Activated naive CD4-positive, alpha-beta T cell treated with anti-CD3 and anti-CD28 coated beads, Interleukin-2, amount 10 ng/mL, durations not matched to agents 7 days and 5 days (primary cell): ENCODE results near the gene CDSN.
A peak's percentile ranks its signal among the peaks of the same experiment; 100 is the strongest.
"Not testable (repeated sequence)": the region's sequence is repeated elsewhere in the genome, so short reads cannot be mapped to it uniquely, and the experiment has no call there.

Experiments used
- CTCF ChIA-PET: fragments of 350-600 bp; sonication (Branson Sonifier 250); formaldehyde crosslinking; loops from one replicate; lab custom pipeline; 2021; ENCODE audit warnings: antibody characterized with exemption; lab: Charles Lee
- DNase-seq: peaks from one replicate; pipeline ENCODE4 v3.0.0-alpha.2; 2020
- H3K27ac Mint-ChIP-seq: one replicate; pipeline ENCODE4 v1.8.0; 2021; ENCODE audit warnings: mild to moderate bottlenecking, moderate library complexity, mixed read lengths
- H3K27me3 Mint-ChIP-seq: one replicate; pipeline ENCODE4 v1.8.0; 2021; ENCODE audit warnings: mild to moderate bottlenecking, mixed read lengths
- H3K36me3 Mint-ChIP-seq: one replicate; pipeline ENCODE4 v1.8.0; 2021; ENCODE audit warnings: mixed read lengths
- H3K4me1 Mint-ChIP-seq: one replicate; pipeline ENCODE4 v1.8.0; 2021; ENCODE audit warnings: mixed read lengths
- H3K4me3 Mint-ChIP-seq: one replicate; pipeline ENCODE4 v1.8.0; 2021; ENCODE audit warnings: mild to moderate bottlenecking, moderate library complexity, mixed read lengths
- H3K9me3 Mint-ChIP-seq: one replicate; pipeline ENCODE4 v1.8.0; 2021; ENCODE audit warnings: mixed read lengths

Gene CDSN, protein sequence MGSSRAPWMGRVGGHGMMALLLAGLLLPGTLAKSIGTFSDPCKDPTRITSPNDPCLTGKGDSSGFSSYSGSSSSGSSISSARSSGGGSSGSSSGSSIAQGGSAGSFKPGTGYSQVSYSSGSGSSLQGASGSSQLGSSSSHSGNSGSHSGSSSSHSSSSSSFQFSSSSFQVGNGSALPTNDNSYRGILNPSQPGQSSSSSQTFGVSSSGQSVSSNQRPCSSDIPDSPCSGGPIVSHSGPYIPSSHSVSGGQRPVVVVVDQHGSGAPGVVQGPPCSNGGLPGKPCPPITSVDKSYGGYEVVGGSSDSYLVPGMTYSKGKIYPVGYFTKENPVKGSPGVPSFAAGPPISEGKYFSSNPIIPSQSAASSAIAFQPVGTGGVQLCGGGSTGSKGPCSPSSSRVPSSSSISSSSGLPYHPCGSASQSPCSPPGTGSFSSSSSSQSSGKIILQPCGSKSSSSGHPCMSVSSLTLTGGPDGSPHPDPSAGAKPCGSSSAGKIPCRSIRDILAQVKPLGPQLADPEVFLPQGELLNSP

DNA sequence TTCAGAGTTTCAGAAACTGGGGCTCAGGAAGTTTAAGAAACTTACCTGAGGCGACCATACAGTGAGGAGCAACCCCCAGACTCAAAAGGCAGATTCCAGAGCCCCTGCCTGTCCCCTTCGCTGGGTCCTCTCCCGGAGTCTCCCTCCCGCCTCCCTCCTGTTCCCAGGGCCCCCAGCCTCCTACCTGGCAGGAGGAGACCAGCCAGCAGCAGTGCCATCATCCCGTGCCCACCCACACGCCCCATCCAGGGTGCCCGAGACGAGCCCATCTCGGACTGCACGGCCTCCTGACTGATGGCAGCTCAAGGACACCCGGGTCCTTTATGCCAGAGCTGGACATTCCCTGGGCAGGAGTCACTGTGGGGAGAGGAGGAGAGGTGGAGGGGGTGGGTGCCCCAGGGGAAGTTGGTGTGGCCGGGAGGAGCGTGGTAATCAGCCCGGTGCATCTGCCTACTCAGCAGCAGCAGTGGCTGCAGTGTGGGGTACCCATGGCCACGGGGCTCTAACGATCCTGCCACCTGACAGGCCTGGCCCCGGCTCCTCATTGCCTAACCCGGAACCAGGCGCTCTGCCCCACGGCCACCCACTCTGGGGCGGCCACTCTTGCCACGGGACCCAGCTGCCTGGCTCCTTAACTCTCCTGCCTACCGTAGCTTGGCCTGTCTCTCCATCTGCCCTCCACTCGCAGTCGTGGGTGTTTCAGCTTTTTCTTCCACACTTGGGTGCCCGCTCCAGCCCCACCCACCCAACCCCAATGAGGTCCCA is at the start of gene CDSN:
CDSN (minus strand) TSS at position 296 of the 765 bp plus-strand sequence; CDS start at position 269, 27 bp downstream.
- CTCF ChIA-PET: no interaction called here
- Mint-ChIP-seq H3K36me3 (no peaks in the 10 kb centered on the region), H3K4me1 (no peaks in the 10 kb centered on the region), H3K27me3 (peaks cover 60% of the 10 kb centered on the region), H3K27ac (no peak within 1 kb of the TSS), H3K4me3 (no peak within 1 kb of the TSS), H3K9me3 (no peaks in the 10 kb centered on the region)
- DNase-seq: no peak

DNA sequence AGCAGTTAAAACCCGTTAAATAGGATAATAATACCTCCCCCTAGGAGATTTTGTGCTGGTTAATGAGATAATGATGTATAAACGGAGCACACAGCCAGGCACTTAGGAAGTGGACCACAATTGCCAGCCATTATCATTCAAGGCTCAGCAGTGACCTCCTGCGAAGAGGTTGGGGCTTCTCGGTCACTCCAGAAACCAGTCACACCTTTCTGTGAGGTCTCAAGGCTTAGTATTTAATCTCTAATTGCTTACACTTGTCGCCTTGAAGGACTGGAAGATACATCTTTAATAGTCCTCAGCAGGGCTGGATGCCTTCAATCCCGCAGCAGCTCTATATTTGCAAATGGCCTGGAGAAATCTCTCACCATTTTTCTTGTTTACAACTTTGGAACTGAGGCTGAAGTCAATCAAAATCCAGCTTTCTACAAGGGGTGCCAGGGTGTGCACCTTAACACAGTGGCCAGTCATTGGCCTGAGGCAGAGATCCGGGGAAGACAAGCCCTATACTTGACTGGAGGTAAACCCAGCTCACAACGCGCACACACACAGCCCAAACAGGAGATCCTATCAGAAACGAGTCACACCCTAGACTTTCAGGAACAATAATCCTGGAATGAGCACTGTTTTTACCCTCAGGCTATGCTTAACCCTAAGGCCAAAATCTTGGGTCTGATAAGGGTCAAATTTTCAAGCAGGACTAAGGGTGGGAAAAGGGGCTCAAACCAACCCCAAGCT is 49.0 kb upstream of the CDSN start:
- H3K36me3 Mint-ChIP-seq: peaks cover 5% of the 10 kb centered on the region
- no peak for DNase-seq
- no peak overlapping the region for H3K4me3 Mint-ChIP-seq
- no peaks in the 10 kb centered on the region for H3K4me1 Mint-ChIP-seq
- CTCF ChIA-PET: no interaction called here
- no peaks in the 10 kb centered on the region for H3K27me3 Mint-ChIP-seq
- no peaks in the 10 kb centered on the region for H3K9me3 Mint-ChIP-seq
- H3K27ac Mint-ChIP-seq: peak overlapping the region; percentile 56

DNA sequence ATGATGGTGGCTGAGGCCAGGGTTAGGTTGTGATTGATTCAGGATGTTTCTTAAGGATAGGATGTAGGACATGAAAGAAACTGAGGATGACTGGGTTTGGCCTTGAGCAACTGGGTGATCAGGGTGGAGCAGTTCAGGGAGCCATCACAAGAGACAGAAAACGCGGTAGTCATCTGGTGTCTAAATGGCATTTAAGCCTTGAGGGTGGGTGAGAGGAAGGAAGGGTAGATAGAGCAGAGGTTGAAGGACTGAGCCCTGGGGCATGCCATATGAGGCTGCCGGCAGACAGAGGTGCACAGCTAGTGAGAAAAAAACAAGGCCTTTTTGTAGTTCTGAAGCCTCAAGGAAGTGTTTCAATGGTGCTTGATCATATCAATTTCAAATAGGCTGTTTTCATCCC is 48.4 kb upstream of the CDSN start:
- Mint-ChIP-seq H3K4me1 (peaks cover 3% of the 10 kb centered on the region), H3K27me3 (no peaks in the 10 kb centered on the region), H3K4me3 (no peak overlapping the region), H3K36me3 (peaks cover 8% of the 10 kb centered on the region), H3K27ac (no peak overlapping the region), H3K9me3 (no peaks in the 10 kb centered on the region)
- CTCF ChIA-PET: no interaction called here
- DNase-seq: no peak

DNA sequence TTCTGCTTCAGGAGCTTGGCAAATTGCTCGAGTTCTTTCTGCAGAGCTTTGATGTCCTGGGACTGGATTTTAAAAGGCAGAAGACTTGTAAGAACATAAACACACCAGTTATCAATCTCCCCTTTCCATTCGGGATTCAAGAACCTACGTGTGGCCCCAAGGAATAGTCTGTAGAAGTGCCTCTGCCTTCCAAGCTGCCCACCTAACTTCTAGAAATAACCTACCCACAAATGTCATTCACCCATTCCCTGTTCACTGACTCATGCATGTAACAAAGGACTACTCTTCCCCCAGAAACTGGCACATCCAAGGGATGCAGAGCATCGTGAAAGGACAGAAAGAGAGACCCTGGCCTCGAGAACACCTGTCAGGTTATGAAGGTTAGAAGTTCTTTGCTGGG is 45.7 kb upstream of the CDSN start:
- no peaks in the 10 kb centered on the region for H3K27me3 Mint-ChIP-seq
- H3K36me3 Mint-ChIP-seq: peaks cover 30% of the 10 kb centered on the region
- peaks cover 23% of the 10 kb centered on the region for H3K4me1 Mint-ChIP-seq
- H3K27ac Mint-ChIP-seq: no peak overlapping the region
- CTCF ChIA-PET: no interaction called here
- DNase-seq: no peak
- H3K9me3 Mint-ChIP-seq: no peaks in the 10 kb centered on the region
- H3K4me3 Mint-ChIP-seq: no peak overlapping the region

DNA sequence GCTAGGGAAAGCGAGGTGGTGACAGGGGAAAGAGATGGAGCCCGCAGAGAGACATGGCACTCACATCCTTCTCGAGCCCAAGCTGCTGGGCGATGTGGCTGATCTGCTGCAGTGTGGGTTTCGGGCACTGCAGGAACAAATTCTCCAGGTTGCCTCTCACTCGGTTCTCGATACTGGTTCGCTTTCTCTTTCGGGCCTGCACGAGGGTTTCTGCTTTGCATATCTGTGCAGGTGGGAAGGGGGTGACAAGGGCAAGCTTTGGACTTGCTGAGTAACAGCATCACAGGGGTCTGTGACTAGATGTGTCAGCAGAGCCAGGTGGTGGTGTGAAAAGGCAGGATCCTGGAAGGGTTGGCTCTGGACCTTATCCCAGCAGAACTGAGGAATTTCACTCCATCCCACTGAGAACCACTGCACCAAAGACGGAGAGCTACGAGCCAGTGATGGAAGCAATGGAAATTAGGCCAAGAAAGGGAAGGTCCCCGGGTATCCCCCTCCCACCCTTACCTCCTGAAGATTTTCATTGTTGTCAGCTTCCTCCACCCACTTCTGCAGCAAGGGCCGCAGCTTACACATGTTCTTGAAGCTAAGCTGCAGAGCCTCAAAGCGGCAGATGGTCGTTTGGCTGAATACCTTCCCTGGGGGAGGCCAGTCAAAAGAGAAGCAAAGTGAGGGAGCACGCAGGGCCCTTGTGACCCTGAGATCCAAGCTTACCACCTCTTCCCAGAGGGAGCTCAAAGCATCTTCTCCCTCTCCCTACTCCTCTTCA is 45.0 kb upstream of the CDSN start:
- H3K4me3 Mint-ChIP-seq, DNase-seq, H3K27ac Mint-ChIP-seq, H3K9me3 Mint-ChIP-seq, H3K27me3 Mint-ChIP-seq: not testable (repeated sequence)
- H3K4me1 Mint-ChIP-seq: peaks cover 28% of the 10 kb centered on the region
- H3K36me3 Mint-ChIP-seq: peaks cover 31% of the 10 kb centered on the region
- CTCF ChIA-PET: interaction anchor here (0.7 kb wide), 2 partner anchors 27 to 31 kb away, joined by 3 read pairs; no protein-coding TSS in a partner anchor

DNA sequence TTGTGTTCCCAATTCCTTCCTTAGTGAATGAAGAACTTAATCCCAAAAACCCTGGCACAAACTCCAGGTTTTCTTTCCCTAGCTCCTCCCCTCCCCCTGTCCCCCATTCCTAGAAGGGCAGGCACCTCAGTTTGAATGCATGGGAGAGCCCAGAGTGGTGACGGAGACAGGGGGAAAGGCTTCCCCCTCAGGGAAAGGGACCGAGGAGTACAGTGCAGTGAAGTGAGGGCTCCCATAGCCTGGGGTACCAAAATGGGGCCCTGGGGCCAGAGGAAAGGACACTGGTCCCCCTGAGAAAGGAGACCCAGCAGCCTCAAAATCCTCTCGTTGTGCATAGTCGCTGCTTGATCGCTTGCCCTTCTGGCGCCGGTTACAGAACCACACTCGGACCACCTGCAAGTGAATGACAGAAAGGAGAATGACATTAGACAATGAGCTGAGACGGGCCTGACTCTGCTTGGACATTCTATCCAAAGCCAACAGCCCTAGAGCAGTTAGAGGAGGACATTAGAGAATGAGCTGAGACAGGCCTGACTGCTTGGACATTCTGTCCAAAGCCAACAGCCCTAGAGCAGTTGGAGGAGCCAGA is 44.3 kb upstream of the CDSN start:
- H3K27ac Mint-ChIP-seq, H3K27me3 Mint-ChIP-seq, H3K4me3 Mint-ChIP-seq, H3K9me3 Mint-ChIP-seq, DNase-seq: not testable (repeated sequence)
- peaks cover 37% of the 10 kb centered on the region for H3K36me3 Mint-ChIP-seq
- CTCF ChIA-PET: interaction anchor here (0.7 kb wide), 2 partner anchors 28 to 32 kb away, joined by 3 read pairs; no protein-coding TSS in a partner anchor
- peaks cover 35% of the 10 kb centered on the region for H3K4me1 Mint-ChIP-seq

DNA sequence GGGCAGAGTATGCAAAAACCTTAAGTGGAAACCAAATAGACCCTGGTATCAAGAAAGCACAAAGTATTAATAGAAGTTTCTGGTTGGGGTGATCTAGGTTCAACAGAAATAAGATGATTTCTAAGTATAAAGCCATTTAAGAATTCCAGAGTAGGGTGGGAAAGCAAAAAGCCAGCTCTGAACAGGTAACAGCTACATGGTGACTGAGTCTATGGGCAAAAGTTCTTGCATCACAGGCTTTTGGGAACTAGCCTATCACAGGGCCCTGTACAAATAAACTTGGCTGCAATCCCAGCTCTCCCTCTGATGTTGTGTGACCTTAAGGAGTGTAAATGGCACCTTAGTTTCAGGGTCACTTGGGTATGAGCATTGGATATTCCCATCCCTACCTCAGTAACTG is 43.7 kb upstream of the CDSN start:
- Mint-ChIP-seq H3K4me3 (no peak overlapping the region), H3K9me3 (no peaks in the 10 kb centered on the region), H3K36me3 (peaks cover 43% of the 10 kb centered on the region), H3K4me1 (peaks cover 41% of the 10 kb centered on the region), H3K27ac (no peak overlapping the region), H3K27me3 (no peaks in the 10 kb centered on the region)
- no peak for DNase-seq
- CTCF ChIA-PET: no interaction called here

DNA sequence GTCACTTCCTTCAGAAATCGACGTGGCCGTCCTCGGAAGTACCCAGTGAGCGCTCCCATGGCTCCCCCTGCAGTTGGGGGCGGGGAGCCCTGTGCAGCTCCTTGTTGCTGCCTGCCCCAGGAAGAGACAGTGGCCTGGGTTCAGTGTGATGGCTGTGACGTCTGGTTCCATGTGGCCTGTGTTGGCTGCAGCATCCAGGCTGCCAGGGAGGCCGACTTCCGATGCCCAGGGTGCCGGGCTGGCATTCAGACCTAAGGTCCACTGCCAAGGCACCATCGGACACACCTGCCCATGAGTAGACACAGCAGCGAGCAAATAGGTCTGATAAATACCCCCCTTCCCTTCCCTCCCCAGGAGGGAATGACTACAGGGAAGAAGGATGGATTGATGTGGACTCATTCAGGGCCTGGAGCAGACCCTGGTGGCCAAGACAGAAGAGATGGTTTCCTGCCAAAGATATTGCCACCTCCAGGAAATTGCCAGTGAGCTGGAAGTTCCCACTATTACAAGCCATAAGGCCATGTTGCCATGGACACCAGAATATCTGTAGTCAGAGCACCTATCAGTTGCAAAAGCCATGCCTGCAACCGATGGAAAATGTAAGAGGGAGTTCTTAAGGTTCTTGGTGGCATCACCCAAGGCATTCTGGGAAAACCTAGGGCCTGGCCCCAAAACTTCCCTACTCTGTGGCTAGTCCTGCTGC is 42.4 kb upstream of the CDSN start:
- peaks cover 47% of the 10 kb centered on the region for H3K36me3 Mint-ChIP-seq
- H3K9me3 Mint-ChIP-seq: no peaks in the 10 kb centered on the region
- H3K27me3 Mint-ChIP-seq: no peaks in the 10 kb centered on the region
- H3K27ac Mint-ChIP-seq: no peak overlapping the region
- H3K4me1 Mint-ChIP-seq: peaks cover 48% of the 10 kb centered on the region
- CTCF ChIA-PET: no interaction called here
- DNase-seq: no peak
- no peak overlapping the region for H3K4me3 Mint-ChIP-seq

DNA sequence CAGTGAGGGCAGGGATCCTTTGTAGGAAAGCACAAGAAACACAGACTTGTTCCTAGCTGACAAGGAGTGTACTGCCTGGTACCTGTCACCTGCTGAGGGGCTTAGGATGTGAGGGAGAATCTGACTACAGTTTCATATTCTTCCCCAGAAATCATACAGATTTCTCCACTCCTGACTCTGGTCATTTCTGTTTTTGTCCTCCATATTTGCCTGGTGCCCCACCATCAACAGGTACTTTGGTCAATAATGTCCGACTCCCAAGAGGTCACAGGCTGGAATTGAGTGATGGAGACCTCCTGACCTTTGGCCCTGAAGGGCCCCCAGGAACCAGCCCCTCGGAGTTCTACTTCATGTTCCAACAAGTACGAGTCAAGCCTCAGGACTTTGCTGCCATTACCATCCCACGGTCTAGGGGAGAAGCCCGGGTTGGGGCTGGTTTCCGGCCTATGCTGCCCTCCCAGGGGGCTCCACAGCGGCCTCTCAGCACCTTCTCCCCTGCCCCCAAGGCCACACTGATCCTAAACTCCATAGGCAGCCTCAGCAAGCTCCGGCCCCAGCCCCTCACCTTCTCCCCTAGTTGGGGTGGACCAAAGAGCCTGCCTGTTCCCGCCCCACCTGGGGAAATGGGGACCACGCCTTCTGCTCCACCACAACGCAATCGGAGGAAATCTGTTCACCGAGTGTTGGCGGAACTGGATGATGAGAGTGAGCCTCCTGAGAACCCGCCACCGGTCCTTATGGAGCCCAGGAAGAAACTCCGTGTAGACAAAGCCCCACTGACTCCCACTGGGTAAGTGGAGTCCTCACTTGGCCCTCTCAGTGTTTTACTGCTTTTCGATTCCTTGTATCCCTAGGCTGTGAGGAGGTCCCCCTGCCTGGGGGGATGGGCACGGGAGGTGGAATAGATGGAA is 41.2 kb upstream of the CDSN start:
- Mint-ChIP-seq H3K27me3 (no peaks in the 10 kb centered on the region), H3K27ac (no peak overlapping the region), H3K4me1 (peaks cover 60% of the 10 kb centered on the region), H3K36me3 (peaks cover 45% of the 10 kb centered on the region), H3K4me3 (peak overlapping the region; percentile 51), H3K9me3 (no peaks in the 10 kb centered on the region)
- CTCF ChIA-PET: interaction anchor here (1.5 to 2.6 kb wide), 2 partner anchors 33 to 205 kb away, joined by 3 to 6 read pairs; no protein-coding TSS in a partner anchor
- DNase-seq: no peak

DNA sequence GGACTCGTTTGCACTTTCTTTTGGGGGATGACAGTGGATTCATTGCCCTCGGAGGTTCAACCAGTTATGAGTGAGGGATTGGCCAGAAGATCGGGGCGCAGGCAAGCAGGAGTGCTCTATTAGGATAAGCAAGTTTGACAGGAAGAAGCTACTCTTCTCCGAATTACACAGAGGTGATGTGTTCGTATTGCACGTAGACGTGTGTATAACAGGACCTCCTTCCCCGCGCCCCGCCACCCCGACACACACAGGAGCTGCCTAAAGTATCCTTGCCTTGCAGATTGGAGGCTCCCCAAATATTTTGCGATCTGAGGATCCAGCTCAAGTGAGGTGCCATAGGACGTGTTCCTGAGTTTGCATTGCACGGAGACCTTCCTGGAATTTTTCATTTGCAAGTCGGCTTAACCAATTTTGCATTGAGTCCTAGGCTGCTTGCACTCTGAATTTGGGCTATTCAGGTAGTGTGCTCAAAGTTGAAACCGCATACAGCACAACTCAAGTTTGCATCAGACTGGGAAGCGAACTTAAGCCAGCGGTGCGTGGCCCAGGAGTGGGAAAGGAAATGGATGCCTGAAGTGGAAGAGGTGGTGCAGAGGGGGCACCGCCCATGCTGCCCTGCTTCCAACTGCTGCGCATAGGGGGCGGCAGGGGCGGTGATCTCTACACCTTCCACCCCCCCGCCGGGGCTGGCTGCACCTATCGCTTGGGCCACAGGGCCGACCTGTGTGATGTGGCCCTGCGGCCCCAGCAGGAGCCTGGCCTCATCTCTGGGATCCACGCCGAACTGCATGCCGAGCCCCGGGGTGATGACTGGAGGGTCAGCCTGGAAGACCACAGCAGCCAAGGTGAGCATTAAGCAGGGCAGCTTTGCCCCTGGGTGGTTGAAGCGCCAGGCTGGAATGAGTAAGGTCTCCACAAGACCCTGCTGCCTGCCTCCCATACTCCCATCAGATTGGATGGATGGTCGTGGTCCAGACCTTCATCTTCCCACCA is 38.9 kb upstream of the CDSN start:
- H3K4me1 Mint-ChIP-seq: peaks cover 62% of the 10 kb centered on the region
- H3K9me3 Mint-ChIP-seq: no peaks in the 10 kb centered on the region
- peaks cover 54% of the 10 kb centered on the region for H3K36me3 Mint-ChIP-seq
- H3K4me3 Mint-ChIP-seq: peak overlapping the region; percentile 95
- CTCF ChIA-PET: interaction anchor here (0.7 to 2.6 kb wide), 8 partner anchors 28 to 207 kb away, joined by 3 to 10 read pairs (median 4); no protein-coding TSS in a partner anchor
- peak overlapping the region; percentile 87 for H3K27ac Mint-ChIP-seq
- DNase-seq: peak; percentile 51
- no peaks in the 10 kb centered on the region for H3K27me3 Mint-ChIP-seq
